ENCODE measurements around the gene EMC10.

Gene EMC10

DNA sequence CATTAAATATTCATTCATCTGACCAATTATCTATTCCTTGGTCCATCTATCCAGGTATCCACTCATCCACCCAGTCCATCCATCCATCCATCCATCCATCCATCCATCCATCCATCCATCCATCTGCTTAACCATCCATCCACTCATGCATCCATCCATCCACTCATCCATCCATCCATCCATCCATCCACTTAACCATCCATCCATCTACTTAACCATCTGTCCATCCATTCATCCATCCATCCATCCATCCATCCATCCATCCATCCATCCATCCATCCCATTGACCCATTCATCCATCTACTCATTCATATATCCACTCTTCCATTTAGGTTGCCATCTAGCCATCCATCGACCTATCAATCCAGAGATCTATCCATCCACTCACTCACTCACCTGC is 32.2 kb upstream of the EMC10 start:
- H3K79me2 ChIP-seq (ENCODE audit: low read length): no peaks in the 10 kb centered on the region
- TF ChIP-seq EZH2 (optimal IDR thresholded peaks at IDR 0.05; ENCODE audit: low read depth, low read length): no peak
- TF ChIP-seq EZH2phosphoT487 (IDR thresholded peaks at IDR 0.05; ENCODE audit: low read length): no peak
- TF ChIP-seq CTCF (IDR thresholded peaks at IDR 0.05; ENCODE audit: low read length): no peak
- no peaks in the 10 kb centered on the region for H3K36me3 ChIP-seq (replicated peaks; ENCODE audit: insufficient read depth, low read length)
- H3K27ac ChIP-seq (ENCODE audit: low read length): no peak overlapping the region
- H4K20me1 ChIP-seq (ENCODE audit: insufficient read depth, low read length): no peaks in the 10 kb centered on the region
- no peak overlapping the region for H3K4me3 ChIP-seq (ENCODE audit: low read length)
- no peaks in the 10 kb centered on the region for H3K4me1 ChIP-seq (ENCODE audit: low read length)
- H3K4me2 ChIP-seq (ENCODE audit: low read depth, low read length): no peak overlapping the region
- DNase-seq: no peak
- H3K9ac ChIP-seq (ENCODE audit: low read length): no peak overlapping the region
- H3K9me2 ChIP-seq (replicated peaks; ENCODE audit: insufficient read depth, low read length): no peaks in the 10 kb centered on the region
- H3F3A ChIP-seq (ENCODE audit: insufficient read depth, low read length): no peaks in the 10 kb centered on the region
- H2AFZ ChIP-seq (ENCODE audit: low read length): no peak overlapping the region
- no peaks in the 10 kb centered on the region for H3K9me3 ChIP-seq (replicated peaks; ENCODE audit: insufficient read depth, low read length)
- H3K27me3 ChIP-seq (replicated peaks; ENCODE audit: insufficient read depth, low read length): peaks cover 79% of the 10 kb centered on the region

- H3F3A ChIP-seq (ENCODE audit: insufficient read depth, low read length): no peaks in the 10 kb centered on the region
- no peaks in the 10 kb centered on the region for H3K9me2 ChIP-seq (replicated peaks; ENCODE audit: insufficient read depth, low read length)
- H4K20me1 ChIP-seq (ENCODE audit: insufficient read depth, low read length): no peaks in the 10 kb centered on the region
- H3K4me3 ChIP-seq (ENCODE audit: low read length): no peak overlapping the region
- no peak for TF ChIP-seq CTCF (IDR thresholded peaks at IDR 0.05; ENCODE audit: low read length)
- no peak for TF ChIP-seq EZH2 (optimal IDR thresholded peaks at IDR 0.05; ENCODE audit: low read depth, low read length)
- TF ChIP-seq EZH2phosphoT487 (IDR thresholded peaks at IDR 0.05; ENCODE audit: low read length): no peak
- DNase-seq: no peak
- H3K36me3 ChIP-seq (replicated peaks; ENCODE audit: insufficient read depth, low read length): no peaks in the 10 kb centered on the region
- H3K79me2 ChIP-seq (ENCODE audit: low read length): no peaks in the 10 kb centered on the region
- no peak overlapping the region for H3K27ac ChIP-seq (ENCODE audit: low read length)
- no peaks in the 10 kb centered on the region for H3K4me1 ChIP-seq (ENCODE audit: low read length)
- H3K9me3 ChIP-seq (replicated peaks; ENCODE audit: insufficient read depth, low read length): no peaks in the 10 kb centered on the region
- no peak overlapping the region for H3K9ac ChIP-seq (ENCODE audit: low read length)
- H3K4me2 ChIP-seq (ENCODE audit: low read depth, low read length): no peak overlapping the region
- peaks cover 89% of the 10 kb centered on the region for H3K27me3 ChIP-seq (replicated peaks; ENCODE audit: insufficient read depth, low read length)
- H2AFZ ChIP-seq (ENCODE audit: low read length): no peak overlapping the region
Observed at GRCh38 chr19:50447053-50447452, 29.3 kb upstream of the EMC10 start.

- H3K79me2 ChIP-seq (ENCODE audit: low read length): no peaks in the 10 kb centered on the region
- H3K4me1 ChIP-seq (ENCODE audit: low read length): no peaks in the 10 kb centered on the region
- TF ChIP-seq EZH2phosphoT487 (IDR thresholded peaks at IDR 0.05; ENCODE audit: low read length) (no peak), CTCF (IDR thresholded peaks at IDR 0.05; ENCODE audit: low read length) (no peak), EZH2 (optimal IDR thresholded peaks at IDR 0.05; ENCODE audit: low read depth, low read length) (no peak)
- H2AFZ ChIP-seq (ENCODE audit: low read length): no peak overlapping the region
- no peaks in the 10 kb centered on the region for H3K36me3 ChIP-seq (replicated peaks; ENCODE audit: insufficient read depth, low read length)
- H3K9me3 ChIP-seq (replicated peaks; ENCODE audit: insufficient read depth, low read length): no peaks in the 10 kb centered on the region
- no peak overlapping the region for H3K4me2 ChIP-seq (ENCODE audit: low read depth, low read length)
- no peaks in the 10 kb centered on the region for H3F3A ChIP-seq (ENCODE audit: insufficient read depth, low read length)
- H3K9me2 ChIP-seq (replicated peaks; ENCODE audit: insufficient read depth, low read length): no peaks in the 10 kb centered on the region
- DNase-seq: no peak
- no peak overlapping the region for H3K27ac ChIP-seq (ENCODE audit: low read length)
- no peaks in the 10 kb centered on the region for H4K20me1 ChIP-seq (ENCODE audit: insufficient read depth, low read length)
- H3K9ac ChIP-seq (ENCODE audit: low read length): no peak overlapping the region
- no peak overlapping the region for H3K4me3 ChIP-seq (ENCODE audit: low read length)
- peaks cover 91% of the 10 kb centered on the region for H3K27me3 ChIP-seq (replicated peaks; ENCODE audit: insufficient read depth, low read length)
Observed at GRCh38 chr19:50447750-50448149, 28.6 kb upstream of the EMC10 start.
